Esophagus squamous epithelium (tissue), 4 donors: ENCODE data around the gene PPM1L.

ENCODE experiments used
- CTCF ChIP-seq, 6 experiments: fragments of 450-650 bp in 4 of 6; fragments of 200-600 bp in 2 of 6; sonication (generic) in 2 of 6; IDR thresholded peaks; one replicate each; pipeline ENCODE4 v1.5.1; 2016 to 2019; ENCODE audit warnings: antibody characterized with exemption in 6 of 6, mild to moderate bottlenecking in 4 of 6, moderate library complexity in 4 of 6
- POLR2A ChIP-seq, 4 donors: fragments of 450-650 bp; IDR thresholded peaks; one replicate each; pipeline ENCODE4 v1.6.1; 2017; ENCODE audit warnings: antibody characterized with exemption in 4 of 4, mild to moderate bottlenecking in 4 of 4, moderate library complexity in 3 of 4

DNA sequence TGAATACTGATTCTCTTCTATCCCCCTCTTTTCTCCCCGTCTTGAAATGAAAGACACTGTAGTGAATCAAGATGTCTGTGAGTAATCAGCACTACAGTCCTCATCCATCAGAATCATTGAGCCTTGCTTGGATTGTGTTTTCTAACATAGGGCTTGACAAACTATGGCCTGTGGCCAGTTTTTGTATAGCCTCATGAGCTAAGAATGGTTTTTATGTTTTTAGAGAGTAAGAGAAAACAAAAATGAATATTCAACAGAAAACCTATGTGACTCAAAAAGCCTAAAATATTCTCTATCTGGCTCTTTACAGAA, 55.2 kb downstream of the PPM1L start:
- TF ChIP-seq CTCF (IDR thresholded peaks at IDR 0.05) (no peak), POLR2A (IDR thresholded peaks at IDR 0.05) (no peak)
